Heart left ventricle (tissue), 16 donors: Measurements from ENCODE around the gene CR2. TPM values are rescaled to one million over a fixed set of nuclear protein-coding genes. Genes with fewer than 3 reads are reported as not detected.

Experiments used
- ATAC-seq, 4 donors: fragments of 200-7000 bp; cut with Tn5 transposase; one replicate each; pipeline ENCODE4 v1.9.1; 2020 to 2022; ENCODE audit warnings: moderate library complexity in 4 of 4, mild to moderate bottlenecking in 3 of 4, moderate number of reproducible peaks in 1 of 4
- DNase-seq, 5 donors: peaks; one replicate each; pipeline ENCODE4 v3.0.0-alpha.2; 2020
- H3K27ac ChIP-seq, 12 donors: fragments of 200-600 bp; sonication (generic) in 4 of 12; one replicate each; pipeline versions ENCODE4 v1.5.0 to v1.8.0; 2016 to 2022; ENCODE audit warnings: mild to moderate bottlenecking in 2 of 12
- H3K27me3 ChIP-seq, 9 donors: fragments of 200-600 bp; sonication (generic) in 2 of 9; one replicate each; pipeline versions ENCODE4 v1.5.1 to v1.8.0; 2016 to 2022; ENCODE audit warnings: mild to moderate bottlenecking in 3 of 9
- H3K36me3 ChIP-seq, 9 donors: fragments of 200-600 bp; sonication (generic) in 2 of 9; one replicate each; pipeline versions ENCODE4 v1.5.0 to v1.8.0; 2018 to 2022; ENCODE audit warnings: mild to moderate bottlenecking in 2 of 9
- H3K4me1 ChIP-seq, 12 donors: fragments of 200-600 bp; sonication (generic) in 4 of 12; one replicate each; pipeline versions ENCODE4 v1.5.0 to v1.8.0; 2016 to 2022; ENCODE audit warnings: mild to moderate bottlenecking in 3 of 12
- H3K4me3 ChIP-seq, 12 donors: fragments of 200-600 bp; sonication (generic) in 4 of 12; one replicate each; pipeline versions ENCODE4 v1.5.0 to v1.8.0; 2017 to 2022; ENCODE audit warnings: mild to moderate bottlenecking in 9 of 12, moderate library complexity in 4 of 12
- H3K9me3 ChIP-seq, 12 donors: fragments of 200-600 bp; sonication (generic) in 4 of 12; one replicate each; pipeline versions ENCODE4 v1.5.0 to v1.8.0; 2016 to 2022; ENCODE audit warnings: mild to moderate bottlenecking in 1 of 12
- POLR2A ChIP-seq, 2 donors: fragments of 450-650 bp; IDR thresholded peaks; one replicate each; pipeline ENCODE4 v1.6.1; 2017; ENCODE audit warnings: antibody characterized with exemption in 2 of 2, mild to moderate bottlenecking in 2 of 2, moderate library complexity in 2 of 2
- WGBS, 4 donors: extraction: QIAGEN DNeasy Blood & Tissue Kit in 2 of 4; methylation state at CpG; one replicate each; pipeline versions ENCODE4 v1.1.5 to v1.1.7; 2013 to 2018; 5-methylcytosine and 5-hydroxymethylcytosine counted together
- intact Hi-C, 10 donors: fragments of 100-400 bp; cut with DNase I; formaldehyde crosslinking; loops; one replicate each; pipeline versions ENCODE4 v1.11.1 to v1.14.2; 2022
- polyA plus RNA-seq, 2 donors: library from polyadenylated mRNA; stranded (reverse); fragments of 200-250 nt; gene quantifications; one replicate each; pipeline ENCODE4 v1.2.3, GENCODE V29; 2013
- total RNA-seq, 9 donors: library from RNA; depleted of rRNA in 2 of 9; stranded (reverse); fragments of >200 nt in 2 of 9; fragmentation: NEBNext Ultra II Directional in 3 of 9; extraction: Animal tissue kit (Norgen Biotek cat#: 25700) in 3 of 9; gene quantifications; one replicate each; pipeline versions ENCODE4 v1.1.0 to v1.2.4, GENCODE V29; 2016 to 2023
- TF ChIP-seq, protein P1 (sequence below), 12 donors: fragments of 200-600 bp; sonication (generic) in 4 of 12; IDR thresholded peaks; one replicate each; pipeline versions ENCODE4 v1.5.0 to v1.8.0; 2018 to 2022; ENCODE audit warnings: antibody characterized with exemption in 12 of 12, mild to moderate bottlenecking in 5 of 12
- donor health status: ischemic (EF 13 %, LVEDD 7.1; RV severe dilation, severe dysfunction).
- donor health status: healthy with polysubstance abuse.
- donor health status: DM: no; HTN: yes; CAD: no.
- donor health status: DM: no; HTN: no; CAD: no.
- donor health status: ischemic (EF 25% LVEDD 6.9; RV normal size, moderate dysfunction).
- donor health status: ischemic (EF 25% LVEDD 5.7; RV mildly dilated, moderate dysfunction).
- donor health status: healthy.
- donor health status: DM: yes; HTN: yes; CAD: no.
- donor health status: ischemic (EF 35%, LVEDD 5.7; RV mildly dilated, moderate dysfunction).
- donor health status: nonischemic (EF 11% LVEDD 7.7; RV severe dilation, severe dysfunction).
- donor health status: DM: yes; HTN: yes; CAD: no.
- donor health status: PGD.
- donor health status: ischemic (EF 29% LVEDD 5.4; RV normal size, mild dysfunction).
- donor health status: nonischemic (EF 23%, LVEDD 6.1; RV moderate dilation, normal function).

CR2 gene
- total and polyA plus RNA-seq, 11 donors, result 0.03 to 0.09 TPM; not detected in 9

DNA sequence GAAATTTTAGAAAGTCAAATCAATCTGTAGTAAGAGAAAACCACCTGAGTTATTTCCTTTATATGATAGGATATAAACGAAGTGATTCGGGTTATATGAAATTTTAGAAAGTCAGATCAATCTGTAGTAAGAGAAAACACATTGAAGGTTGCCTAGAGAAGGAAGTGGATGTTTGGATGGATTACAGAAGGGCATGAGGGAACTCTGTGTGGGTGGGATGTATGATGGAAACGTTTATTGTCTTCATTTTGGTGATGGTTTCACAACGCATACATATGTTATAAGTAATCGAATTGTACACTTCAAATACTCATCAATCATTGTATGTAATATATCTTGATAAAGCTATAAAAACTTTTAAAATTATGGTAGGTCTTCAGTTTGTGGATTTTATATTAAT, 46.9 kb downstream of the CR2 start:
- DNase-seq (no peak), ATAC-seq (no peak)
- Histone ChIP-seq H3K4me1 (peaks cover 0 to 5% (median 0%) of the 10 kb centered on the region in 12 donors), H3K36me3 (no peaks in the 10 kb centered on the region), H3K9me3 (no peaks in the 10 kb centered on the region), H3K27ac (no peak overlapping the region), H3K4me3 (no peak overlapping the region), H3K27me3 (peaks cover 9 to 88% (median 32%) of the 10 kb centered on the region in 9 donors)
- TF ChIP-seq, protein P1, sequence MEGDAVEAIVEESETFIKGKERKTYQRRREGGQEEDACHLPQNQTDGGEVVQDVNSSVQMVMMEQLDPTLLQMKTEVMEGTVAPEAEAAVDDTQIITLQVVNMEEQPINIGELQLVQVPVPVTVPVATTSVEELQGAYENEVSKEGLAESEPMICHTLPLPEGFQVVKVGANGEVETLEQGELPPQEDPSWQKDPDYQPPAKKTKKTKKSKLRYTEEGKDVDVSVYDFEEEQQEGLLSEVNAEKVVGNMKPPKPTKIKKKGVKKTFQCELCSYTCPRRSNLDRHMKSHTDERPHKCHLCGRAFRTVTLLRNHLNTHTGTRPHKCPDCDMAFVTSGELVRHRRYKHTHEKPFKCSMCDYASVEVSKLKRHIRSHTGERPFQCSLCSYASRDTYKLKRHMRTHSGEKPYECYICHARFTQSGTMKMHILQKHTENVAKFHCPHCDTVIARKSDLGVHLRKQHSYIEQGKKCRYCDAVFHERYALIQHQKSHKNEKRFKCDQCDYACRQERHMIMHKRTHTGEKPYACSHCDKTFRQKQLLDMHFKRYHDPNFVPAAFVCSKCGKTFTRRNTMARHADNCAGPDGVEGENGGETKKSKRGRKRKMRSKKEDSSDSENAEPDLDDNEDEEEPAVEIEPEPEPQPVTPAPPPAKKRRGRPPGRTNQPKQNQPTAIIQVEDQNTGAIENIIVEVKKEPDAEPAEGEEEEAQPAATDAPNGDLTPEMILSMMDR (IDR thresholded peaks at IDR 0.05), result no peak
- no peak for TF ChIP-seq POLR2A (IDR thresholded peaks at IDR 0.05)
- intact Hi-C loops, result loop anchor here in 1 of 10 donors (5.0 kb wide), 1 partner anchor 419 kb away; no protein-coding TSS in a partner anchor
- WGBS, 4 donors, result 42 to 65% (median 60%) methylated on average over 5 of the region's 5 CpGs

DNA sequence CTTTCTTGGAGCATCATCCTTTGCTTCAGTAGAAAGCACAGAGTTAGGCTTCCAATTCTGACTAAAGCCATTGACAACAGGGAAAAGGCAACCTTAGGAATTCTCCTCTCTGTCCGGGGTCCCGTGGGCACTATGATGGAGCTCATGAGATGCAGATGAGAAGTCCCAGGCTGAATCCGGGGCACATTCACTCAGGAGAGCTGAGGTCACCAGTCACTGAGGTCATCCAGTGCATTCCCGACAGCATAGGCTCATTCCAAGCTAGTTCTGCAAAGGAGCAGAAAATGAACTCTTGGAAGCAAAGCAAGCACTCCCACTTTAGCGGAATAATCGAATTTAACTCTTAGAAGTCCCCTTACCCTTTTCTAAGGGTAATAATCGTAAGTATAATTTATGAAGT, 48.6 kb downstream of the CR2 start:
- intact Hi-C loops, result loop anchor here in 1 of 10 donors (5.0 kb wide), 1 partner anchor 420 kb away; no protein-coding TSS in a partner anchor
- Histone ChIP-seq H3K27ac (no peak overlapping the region), H3K27me3 (peaks cover 4 to 74% (median 18%) of the 10 kb centered on the region in 9 donors), H3K4me3 (no peak overlapping the region), H3K9me3 (no peaks in the 10 kb centered on the region), H3K36me3 (no peaks in the 10 kb centered on the region), H3K4me1 (no peaks in the 10 kb centered on the region)
- ATAC-seq (no peak), DNase-seq (no peak)
- 48 to 67% (median 54%) methylated on average over 6 to 7 of the region's 7 CpGs for WGBS, 4 donors
- no peak for TF ChIP-seq POLR2A (IDR thresholded peaks at IDR 0.05)
- TF ChIP-seq, protein P1 (IDR thresholded peaks at IDR 0.05), result no peak

DNA sequence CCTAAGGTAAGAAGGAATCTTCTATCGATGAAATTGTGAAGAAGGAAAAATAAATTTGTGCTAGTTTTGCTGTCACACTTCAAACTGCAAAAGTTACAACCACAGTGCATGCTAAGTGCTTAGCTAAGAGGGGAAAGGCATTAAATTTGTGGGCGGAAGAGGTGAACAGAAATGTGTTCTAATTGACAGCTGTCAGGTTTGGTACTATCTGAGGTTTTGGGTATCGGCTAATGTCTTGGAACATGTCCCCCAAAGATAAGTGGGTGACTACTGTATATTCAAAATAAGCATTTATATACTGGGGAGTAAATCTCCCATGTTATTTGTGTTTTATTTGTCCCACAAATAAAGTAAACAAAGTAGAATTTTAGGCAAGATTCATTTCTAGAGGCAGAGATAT, 49.8 kb downstream of the CR2 start:
- intact Hi-C loops, result loop anchor here in 1 of 10 donors (5.0 kb wide), 1 partner anchor 422 kb away; no protein-coding TSS in a partner anchor

DNA sequence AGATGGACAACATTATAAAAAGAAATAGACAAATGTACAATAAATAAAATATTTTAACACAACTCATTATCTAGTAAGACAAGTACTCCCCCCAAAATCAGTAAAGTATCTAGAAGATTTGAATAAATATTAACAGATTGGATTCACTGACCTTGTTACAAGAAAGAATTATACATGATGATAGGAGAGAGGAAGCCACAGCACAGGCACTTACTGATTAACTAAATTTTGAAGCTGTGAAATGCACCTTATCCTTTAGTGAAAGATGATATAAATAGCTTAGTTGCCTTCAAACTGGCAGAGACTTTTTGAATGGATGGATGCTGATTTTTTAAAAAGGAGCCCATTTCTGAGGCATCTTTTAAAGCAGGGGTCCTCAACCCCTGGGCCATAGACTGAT, 50.3 kb downstream of the CR2 start:
- no peak overlapping the region for H3K4me3 ChIP-seq
- TF ChIP-seq POLR2A (IDR thresholded peaks at IDR 0.05), result no peak
- TF ChIP-seq, protein P1 (IDR thresholded peaks at IDR 0.05), result no peak
- intact Hi-C loops, result loop anchor here in 1 of 10 donors (5.0 kb wide), 1 partner anchor 422 kb away; no protein-coding TSS in a partner anchor
- no peaks in the 10 kb centered on the region for H3K4me1 ChIP-seq
- H3K27ac ChIP-seq, result no peak overlapping the region
- ATAC-seq, result no peak
- no peak for DNase-seq
- no peaks in the 10 kb centered on the region for H3K9me3 ChIP-seq
- peaks cover 0 to 65% (median 11%) of the 10 kb centered on the region in 9 donors for H3K27me3 ChIP-seq
- peaks cover 0 to 5% (median 0%) of the 10 kb centered on the region in 9 donors for H3K36me3 ChIP-seq

More for the DNA sequence above, 49.8 kb downstream of the CR2 start:
- no peak for ATAC-seq
- no peak overlapping the region for H3K4me3 ChIP-seq
- no peaks in the 10 kb centered on the region for H3K4me1 ChIP-seq
- no peak overlapping the region for H3K27ac ChIP-seq
- peaks cover 0 to 5% (median 0%) of the 10 kb centered on the region in 9 donors for H3K36me3 ChIP-seq
- H3K27me3 ChIP-seq, result peaks cover 0 to 67% (median 15%) of the 10 kb centered on the region in 9 donors
- no peak for TF ChIP-seq POLR2A (IDR thresholded peaks at IDR 0.05)
- TF ChIP-seq, protein P1 (IDR thresholded peaks at IDR 0.05), result no peak
- H3K9me3 ChIP-seq, result no peaks in the 10 kb centered on the region
- DNase-seq, result no peak
- 87 to 91% (median 89%) methylated on average over 3 of the region's 3 CpGs for WGBS, 4 donors
